Measurements from ENCODE around the gene LRRFIP2.

GRCh38 chr3:37135561-37135960, 38.8 kb downstream of the LRRFIP2 start:
- no peak for TF ChIP-seq CTCF (IDR thresholded peaks at IDR 0.05)
- TF ChIP-seq POLR2A (IDR thresholded peaks at IDR 0.05): no peak
